OCI-LY3 (cell line): Measurements from ENCODE around the gene ZNF425.

Experiments used
- H2AFZ ChIP-seq: fragments of 200-600, 300-600 bp; shearing (Covaris generic); 2 replicates; pipeline ENCODE4 v1.6.0; 2014; ENCODE audit warnings: antibody characterized with exemption, low read depth, low read length
- H3K27ac ChIP-seq: fragments of 200-600, 300-600 bp; sonication (generic); 2 replicates; pipeline ENCODE4 v1.5.1; 2014; ENCODE audit warnings: mild to moderate bottlenecking, low read length, moderate library complexity, mixed read lengths
- H3K27me3 ChIP-seq: fragments of 200-600, 300-600 bp; sonication (generic); 2 replicates; pipeline ENCODE4 v1.6.1; 2014; ENCODE audit warnings: low read depth, low read length, mixed read lengths
- H3K36me3 ChIP-seq: fragments of 200-600, 300-600 bp; sonication (generic); replicated peaks from 2 replicates; pipeline ENCODE3; 2014; ENCODE audit warnings: low read depth, low read length, mixed read lengths
- H3K4me1 ChIP-seq: fragments of 300-600, 200-600 bp; sonication (generic); 2 replicates; pipeline ENCODE4 v1.6.1; 2014; ENCODE audit warnings: low read length, mixed read lengths
- H3K4me2 ChIP-seq: fragments of 200-600, 300-600 bp; sonication (generic); 2 replicates; pipeline ENCODE4 v1.6.1; 2014; ENCODE audit warnings: low read length, mixed read lengths
- H3K4me3 ChIP-seq: fragments of 300-600, 200-600 bp; sonication (generic); 2 replicates; pipeline ENCODE4 v1.5.1; 2014; ENCODE audit warnings: antibody characterized with exemption, mild to moderate bottlenecking, low read length, moderate library complexity
- H3K79me2 ChIP-seq: fragments of 300-600, 200-600 bp; shearing (Covaris generic); 2 replicates; pipeline ENCODE4 v1.6.1; 2014; ENCODE audit warnings: mild to moderate bottlenecking, low read length, mixed read lengths
- H3K9ac ChIP-seq: fragments of 300-600, 200-600 bp; shearing (Covaris generic); 2 replicates; pipeline ENCODE4 v1.6.0; 2014; ENCODE audit warnings: mild to moderate bottlenecking, low read length, moderate library complexity
- H3K9me3 ChIP-seq: fragments of 200-600, 300-600 bp; shearing (Covaris generic); 2 replicates; pipeline ENCODE4 v1.6.1; 2014; ENCODE audit warnings: low read length, mixed read lengths; ENCODE audit not compliant: insufficient read depth
- H4K20me1 ChIP-seq: fragments of 200-600, 300-600 bp; sonication (generic); 2 replicates; pipeline ENCODE4 v1.6.1; 2016; ENCODE audit warnings: low read length, mixed read lengths; ENCODE audit not compliant: insufficient read depth
- CTCF ChIP-seq: fragments of 200-600, 300-600 bp; sonication (generic); IDR thresholded peaks from 2 replicates; pipeline ENCODE4 v1.5.1; 2014; ENCODE audit warnings: antibody characterized with exemption, low read length, low read depth
- EZH2phosphoT487 ChIP-seq: fragments of 200-600 bp; shearing (Covaris generic); IDR thresholded peaks from 2 replicates; pipeline ENCODE4 v1.6.1; 2018; ENCODE audit warnings: antibody characterized with exemption, mixed run types, low read depth

Gene ZNF425

GRCh38 chr7:149081914-149082313, 44.2 kb downstream of the ZNF425 start:
- no peak overlapping the region for H3K9ac ChIP-seq
- peaks cover 24% of the 10 kb centered on the region for H3K36me3 ChIP-seq
- H3K9me3 ChIP-seq = peaks cover 4% of the 10 kb centered on the region; the same call in 1 of the 2 replicates
- H3K4me2 ChIP-seq = no peak overlapping the region
- H3K27ac ChIP-seq = no peak overlapping the region
- 0 out of 2 replicates have a peak, but pooled peaks cover 4% of the 10 kb centered on the region for H4K20me1 ChIP-seq
- TF ChIP-seq EZH2phosphoT487 (no peak), CTCF (no peak)
- no peaks in the 10 kb centered on the region for H3K4me1 ChIP-seq
- no peaks in the 10 kb centered on the region for H3K27me3 ChIP-seq
- no peak overlapping the region for H2AFZ ChIP-seq
- H3K4me3 ChIP-seq = no peak overlapping the region
- H3K79me2 ChIP-seq = peaks cover 9% of the 10 kb centered on the region

GRCh38 chr7:149077594-149077993, 48.5 kb downstream of the ZNF425 start:
- no peaks in the 10 kb centered on the region for H3K9me3 ChIP-seq
- no peak overlapping the region for H3K27ac ChIP-seq
- H3K9ac ChIP-seq = no peak overlapping the region
- 0 out of 2 replicates have a peak, but pooled peaks cover 4% of the 10 kb centered on the region for H4K20me1 ChIP-seq
- H3K36me3 ChIP-seq = peaks cover 12% of the 10 kb centered on the region
- no peak overlapping the region for H2AFZ ChIP-seq
- H3K79me2 ChIP-seq = no peaks in the 10 kb centered on the region
- H3K27me3 ChIP-seq = no peaks in the 10 kb centered on the region
- TF ChIP-seq EZH2phosphoT487 (no peak), CTCF (no peak)
- H3K4me1 ChIP-seq = peaks cover 10% of the 10 kb centered on the region; the same call in 1 of the 2 replicates
- no peak overlapping the region for H3K4me3 ChIP-seq
- H3K4me2 ChIP-seq = no peak overlapping the region

- no peak overlapping the region for H3K9ac ChIP-seq
Observed at GRCh38 chr7:149075286-149075685, 50.8 kb downstream of the ZNF425 start.

More at GRCh38 chr7:149075286-149075685, 50.8 kb downstream of the ZNF425 start:
- H2AFZ ChIP-seq = no peak overlapping the region
- H4K20me1 ChIP-seq = 0 out of 2 replicates have a peak, but pooled peaks cover under 1% of the 10 kb centered on the region
- H3K27ac ChIP-seq = no peak overlapping the region
- TF ChIP-seq EZH2phosphoT487 (no peak), CTCF (no peak)
- no peak overlapping the region for H3K4me3 ChIP-seq
- no peak overlapping the region for H3K4me2 ChIP-seq
- peaks cover 28% of the 10 kb centered on the region for H3K36me3 ChIP-seq
- H3K4me1 ChIP-seq = peaks cover 10% of the 10 kb centered on the region; the same call in 1 of the 2 replicates
- H3K9me3 ChIP-seq = no peaks in the 10 kb centered on the region
- no peaks in the 10 kb centered on the region for H3K27me3 ChIP-seq
- no peaks in the 10 kb centered on the region for H3K79me2 ChIP-seq
